Smooth muscle cell (in vitro differentiated cells): Measurements from ENCODE around the gene RAPGEF5. TPM values are rescaled to one million over a fixed set of nuclear protein-coding genes. Genes with fewer than 3 reads are reported as not detected.

Experiments
- DNase-seq: peaks from one replicate; lab custom pipeline; 2025; ENCODE audit not compliant: unreplicated experiment; lab: John Stamatoyannopoulos, UW
- H2AFZ ChIP-seq: fragments of 200-600 bp; sonication (generic); 2 replicates; pipeline ENCODE4 v1.6.0; 2016; ENCODE audit warnings: antibody characterized with exemption, low read depth, mild to moderate bottlenecking
- H3F3A ChIP-seq: fragments of 200-600 bp; sonication (generic); 2 replicates; pipeline ENCODE4 v1.6.0; 2017; ENCODE audit warnings: antibody characterized with exemption, low read depth
- H3K27ac ChIP-seq: fragments of 200-600 bp; sonication (generic); 2 replicates; pipeline ENCODE4 v1.5.1; 2016; ENCODE audit warnings: low read depth, mild to moderate bottlenecking
- H3K27me3 ChIP-seq: fragments of 200-600 bp; sonication (generic); 2 replicates; pipeline ENCODE4 v1.6.1; 2016; ENCODE audit warnings: low read depth, mild to moderate bottlenecking
- H3K36me3 ChIP-seq: fragments of 200-600 bp; sonication (generic); 2 replicates; pipeline ENCODE4 v1.5.1; 2016; ENCODE audit warnings: low read depth
- H3K4me1 ChIP-seq: fragments of 200-600 bp; sonication (generic); 2 replicates; pipeline ENCODE4 v1.5.1; 2016; ENCODE audit warnings: low read depth
- H3K4me2 ChIP-seq: fragments of 200-600 bp; sonication (generic); 2 replicates; pipeline ENCODE4 v1.6.0; 2016; ENCODE audit warnings: mild to moderate bottlenecking
- H3K4me3 ChIP-seq: fragments of 200-600 bp; sonication (generic); 2 replicates; pipeline ENCODE4 v1.5.1; 2016; ENCODE audit warnings: mild to moderate bottlenecking
- H3K79me2 ChIP-seq: fragments of 200-600 bp; sonication (generic); 2 replicates; pipeline ENCODE4 v1.6.0; 2016; ENCODE audit warnings: low read depth, mild to moderate bottlenecking
- H3K9ac ChIP-seq: fragments of 200-600 bp; sonication (generic); 2 replicates; pipeline ENCODE4 v1.6.0; 2016; ENCODE audit warnings: low read depth
- H3K9me3 ChIP-seq: fragments of 200-600 bp; sonication (generic); replicated peaks from 2 replicates; pipeline ENCODE4 v1.5.1; 2016; ENCODE audit warnings: low read depth
- H4K20me1 ChIP-seq: fragments of 200-600 bp; sonication (generic); 2 replicates; pipeline ENCODE4 v1.6.0; 2016; ENCODE audit warnings: low read depth
- CTCF ChIP-seq: fragments of 200-600 bp; sonication (generic); IDR thresholded peaks from 2 replicates; pipeline ENCODE4 v1.5.1; 2017; ENCODE audit warnings: borderline replicate concordance, mild to moderate bottlenecking, antibody characterized with exemption; ENCODE audit not compliant: insufficient read depth, poor library complexity, severe bottlenecking
- WGBS: methylation state at CpG from one replicate; pipeline ENCODE4 v1.1.7; 2016; ENCODE audit warnings: low lambda C conversion rate; 5-methylcytosine and 5-hydroxymethylcytosine counted together
- polyA plus RNA-seq: library from polyadenylated mRNA; unstranded; fragments of >200 nt; fragmentation: Nextera tagmentation; extraction: Ambion mirVana; gene quantifications from 2 replicates; pipeline ENCODE4 v1.2.1, GENCODE V29; 2016
- total RNA-seq: library from RNA; depleted of rRNA; stranded (reverse); fragments of >200 nt; gene quantifications from 2 replicates; pipeline ENCODE4 v1.2.3, GENCODE V29; 2014

The RAPGEF5 gene
- total and polyA plus RNA-seq, 2 experiments from 2014 or later = 11.4 TPM; not detected in 1

GRCh38 chr7:22213081-22213480, 143.9 kb downstream of the RAPGEF5 start:
- no peak overlapping the region for H3K27ac ChIP-seq

GRCh38 chr7:22210967-22211366, 146.0 kb downstream of the RAPGEF5 start:
- TF ChIP-seq CTCF = no peak
- H2AFZ ChIP-seq = no peak overlapping the region
- no peak overlapping the region for H3K4me2 ChIP-seq
- H3K27me3 ChIP-seq = no peaks in the 10 kb centered on the region
- no peaks in the 10 kb centered on the region for H4K20me1 ChIP-seq
- H3K4me3 ChIP-seq = no peak overlapping the region
- H3K27ac ChIP-seq = no peak overlapping the region
- no peaks in the 10 kb centered on the region for H3K79me2 ChIP-seq
- H3K36me3 ChIP-seq = no peaks in the 10 kb centered on the region
- no peak overlapping the region for H3K9ac ChIP-seq
- no peaks in the 10 kb centered on the region for H3F3A ChIP-seq
- no peak for DNase-seq
- no peaks in the 10 kb centered on the region for H3K9me3 ChIP-seq
- H3K4me1 ChIP-seq = peaks cover 18% of the 10 kb centered on the region
- 94% methylated on average over 2 of the region's 2 CpGs for WGBS

More at GRCh38 chr7:22213081-22213480, 143.9 kb downstream of the RAPGEF5 start:
- H2AFZ ChIP-seq = no peak overlapping the region
- H3K27me3 ChIP-seq = no peaks in the 10 kb centered on the region
- peaks cover 18% of the 10 kb centered on the region for H3K4me1 ChIP-seq
- DNase-seq = no peak
- H3K9ac ChIP-seq = no peak overlapping the region
- no peak for TF ChIP-seq CTCF
- no peaks in the 10 kb centered on the region for H3K9me3 ChIP-seq
- H3K4me2 ChIP-seq = no peak overlapping the region
- H3K36me3 ChIP-seq = no peaks in the 10 kb centered on the region
- no peak overlapping the region for H3K4me3 ChIP-seq
- no peaks in the 10 kb centered on the region for H4K20me1 ChIP-seq
- H3K79me2 ChIP-seq = no peaks in the 10 kb centered on the region
- 95% methylated on average over 2 of the region's 2 CpGs for WGBS
- H3F3A ChIP-seq = no peaks in the 10 kb centered on the region

- Histone ChIP-seq H3K4me3 (no peak overlapping the region), H3K4me1 (peaks cover 18% of the 10 kb centered on the region), H2AFZ (no peak overlapping the region), H3K4me2 (no peak overlapping the region), H3K9me3 (no peaks in the 10 kb centered on the region), H3K27me3 (no peaks in the 10 kb centered on the region), H3K9ac (no peak overlapping the region), H3K36me3 (no peaks in the 10 kb centered on the region), H3K79me2 (no peaks in the 10 kb centered on the region), H3K27ac (no peak overlapping the region), H4K20me1 (no peaks in the 10 kb centered on the region), H3F3A (no peaks in the 10 kb centered on the region)
- no peak for TF ChIP-seq CTCF
- 41% methylated on average over 3 of the region's 3 CpGs for WGBS
- DNase-seq = no peak
Observed at GRCh38 chr7:22210355-22210754, 146.6 kb downstream of the RAPGEF5 start.

GRCh38 chr7:22208799-22209198, 148.2 kb downstream of the RAPGEF5 start:
- 45% methylated on average over 2 of the region's 2 CpGs for WGBS
- Histone ChIP-seq H3K4me1 (peaks cover 15% of the 10 kb centered on the region), H3K4me3 (no peak overlapping the region), H3K79me2 (no peaks in the 10 kb centered on the region), H3K4me2 (no peak overlapping the region), H3K9ac (no peak overlapping the region), H3F3A (no peaks in the 10 kb centered on the region), H3K9me3 (no peaks in the 10 kb centered on the region), H3K27ac (no peak overlapping the region), H3K27me3 (no peaks in the 10 kb centered on the region), H4K20me1 (no peaks in the 10 kb centered on the region), H3K36me3 (no peaks in the 10 kb centered on the region), H2AFZ (no peak overlapping the region)
- no peak for TF ChIP-seq CTCF
- no peak for DNase-seq
